Measurements from ENCODE around the gene PCED1B. TPM values are rescaled to one million over a fixed set of nuclear protein-coding genes. Genes with fewer than 3 reads are reported as not detected.

PCED1B gene
- total RNA-seq, 1 donor from 2014 or later = 3.1 TPM

DNA sequence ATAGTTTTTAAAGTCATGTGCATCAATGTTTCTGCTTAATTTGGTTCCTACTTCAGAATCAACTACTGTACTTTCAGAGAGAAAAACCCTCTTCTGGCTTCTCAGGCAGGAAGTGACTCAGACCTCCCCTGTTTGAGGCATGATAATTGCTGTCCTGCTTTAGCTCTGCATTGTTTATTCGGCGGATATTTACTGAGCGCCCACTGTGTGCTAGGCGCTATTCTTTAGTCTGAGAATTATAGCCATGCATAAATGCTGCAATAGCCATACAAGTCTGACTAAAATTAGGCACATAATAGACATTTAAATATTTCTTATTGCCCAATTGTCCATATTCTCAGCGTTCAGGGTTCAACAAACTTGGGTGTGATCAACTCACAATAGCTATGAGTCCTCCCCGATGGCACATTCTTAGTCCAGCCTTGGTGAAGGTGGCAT, 6.4 kb downstream of the PCED1B start:
- Histone ChIP-seq H3K27me3 (peaks cover 18% of the 10 kb centered on the region), H3K9me3 (ENCODE audit: low read depth) (no peaks in the 10 kb centered on the region), H3K4me3 (no peak overlapping the region), H3K4me2 (no peak overlapping the region), H4K20me1 (ENCODE audit: low read depth) (no peaks in the 10 kb centered on the region), H3K4me1 (peaks cover 22% of the 10 kb centered on the region), H3K36me3 (no peaks in the 10 kb centered on the region), H3F3A (ENCODE audit: low read depth) (peaks cover 24% of the 10 kb centered on the region), H3K79me2 (ENCODE audit: low read depth) (no peaks in the 10 kb centered on the region), H3K9ac (no peak overlapping the region), H3K27ac (no peak overlapping the region), H2AFZ (replicated peaks) (no peak overlapping the region)
- H3K27ac Mint-ChIP-seq = no peak overlapping the region
- DNase-seq (ENCODE audit: low spot score) = no peak
- no peaks in the 10 kb centered on the region for H3K27me3 Mint-ChIP-seq (ENCODE audit: insufficient read depth, low read depth)
- H3K4me1 Mint-ChIP-seq = peaks cover 25% of the 10 kb centered on the region
- no peaks in the 10 kb centered on the region for H3K36me3 Mint-ChIP-seq
- H3K4me3 Mint-ChIP-seq = no peak overlapping the region
- H3K9me3 Mint-ChIP-seq = no peaks in the 10 kb centered on the region
- TF ChIP-seq, protein P1, sequence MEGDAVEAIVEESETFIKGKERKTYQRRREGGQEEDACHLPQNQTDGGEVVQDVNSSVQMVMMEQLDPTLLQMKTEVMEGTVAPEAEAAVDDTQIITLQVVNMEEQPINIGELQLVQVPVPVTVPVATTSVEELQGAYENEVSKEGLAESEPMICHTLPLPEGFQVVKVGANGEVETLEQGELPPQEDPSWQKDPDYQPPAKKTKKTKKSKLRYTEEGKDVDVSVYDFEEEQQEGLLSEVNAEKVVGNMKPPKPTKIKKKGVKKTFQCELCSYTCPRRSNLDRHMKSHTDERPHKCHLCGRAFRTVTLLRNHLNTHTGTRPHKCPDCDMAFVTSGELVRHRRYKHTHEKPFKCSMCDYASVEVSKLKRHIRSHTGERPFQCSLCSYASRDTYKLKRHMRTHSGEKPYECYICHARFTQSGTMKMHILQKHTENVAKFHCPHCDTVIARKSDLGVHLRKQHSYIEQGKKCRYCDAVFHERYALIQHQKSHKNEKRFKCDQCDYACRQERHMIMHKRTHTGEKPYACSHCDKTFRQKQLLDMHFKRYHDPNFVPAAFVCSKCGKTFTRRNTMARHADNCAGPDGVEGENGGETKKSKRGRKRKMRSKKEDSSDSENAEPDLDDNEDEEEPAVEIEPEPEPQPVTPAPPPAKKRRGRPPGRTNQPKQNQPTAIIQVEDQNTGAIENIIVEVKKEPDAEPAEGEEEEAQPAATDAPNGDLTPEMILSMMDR (IDR thresholded peaks at IDR 0.05) = no peak
- TF ChIP-seq EZH2phosphoT487 (IDR thresholded peaks at IDR 0.05) = no peak
- no peak for TF ChIP-seq EZH2 (IDR thresholded peaks at IDR 0.05)

DNA sequence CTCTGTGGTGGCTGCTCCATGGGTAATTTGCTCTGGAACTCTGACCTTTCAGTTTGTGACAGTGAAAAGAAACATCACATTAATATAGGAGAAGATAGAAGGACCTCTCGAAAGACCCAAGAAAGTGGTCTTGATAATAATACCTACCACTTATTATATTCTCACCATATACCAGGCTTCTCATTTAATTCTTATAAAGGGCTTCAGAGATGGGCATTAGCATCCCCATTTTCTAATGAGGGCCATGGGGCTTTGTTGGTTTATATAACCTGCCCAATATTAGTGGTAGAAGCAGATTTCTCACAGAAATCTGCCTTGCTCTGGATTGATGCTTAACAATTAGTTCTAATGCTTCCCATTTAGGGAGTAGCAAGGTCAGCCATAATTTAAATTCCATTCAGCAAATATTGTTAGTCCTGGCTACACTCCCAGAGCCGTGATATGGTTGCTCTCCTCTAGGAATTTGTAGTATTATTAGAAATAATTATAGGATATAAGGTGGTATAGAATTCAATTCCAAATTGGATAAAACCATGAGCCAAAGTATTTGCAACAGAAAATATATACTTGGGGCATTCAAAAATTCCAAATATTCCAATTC, 7.8 kb downstream of the PCED1B start:
- DNase-seq (ENCODE audit: low spot score) = no peak
- Histone ChIP-seq H3K27me3 (peaks cover 4% of the 10 kb centered on the region), H3K4me2 (no peak overlapping the region), H2AFZ (replicated peaks) (no peak overlapping the region), H3K36me3 (no peaks in the 10 kb centered on the region), H3K4me3 (no peak overlapping the region), H4K20me1 (ENCODE audit: low read depth) (no peaks in the 10 kb centered on the region), H3F3A (ENCODE audit: low read depth) (peaks cover 10% of the 10 kb centered on the region), H3K79me2 (ENCODE audit: low read depth) (no peaks in the 10 kb centered on the region), H3K9ac (no peak overlapping the region), H3K4me1 (peaks cover 22% of the 10 kb centered on the region), H3K27ac (no peak overlapping the region), H3K9me3 (ENCODE audit: low read depth) (no peaks in the 10 kb centered on the region)
- H3K4me3 Mint-ChIP-seq = no peak overlapping the region
- H3K27ac Mint-ChIP-seq = no peak overlapping the region
- TF ChIP-seq EZH2 (IDR thresholded peaks at IDR 0.05) (no peak), EZH2phosphoT487 (IDR thresholded peaks at IDR 0.05) (no peak)
- TF ChIP-seq, protein P1 (IDR thresholded peaks at IDR 0.05) = no peak
- no peaks in the 10 kb centered on the region for H3K9me3 Mint-ChIP-seq
- peaks cover 20% of the 10 kb centered on the region for H3K4me1 Mint-ChIP-seq
- no peaks in the 10 kb centered on the region for H3K36me3 Mint-ChIP-seq
- no peaks in the 10 kb centered on the region for H3K27me3 Mint-ChIP-seq (ENCODE audit: insufficient read depth, low read depth)

DNA sequence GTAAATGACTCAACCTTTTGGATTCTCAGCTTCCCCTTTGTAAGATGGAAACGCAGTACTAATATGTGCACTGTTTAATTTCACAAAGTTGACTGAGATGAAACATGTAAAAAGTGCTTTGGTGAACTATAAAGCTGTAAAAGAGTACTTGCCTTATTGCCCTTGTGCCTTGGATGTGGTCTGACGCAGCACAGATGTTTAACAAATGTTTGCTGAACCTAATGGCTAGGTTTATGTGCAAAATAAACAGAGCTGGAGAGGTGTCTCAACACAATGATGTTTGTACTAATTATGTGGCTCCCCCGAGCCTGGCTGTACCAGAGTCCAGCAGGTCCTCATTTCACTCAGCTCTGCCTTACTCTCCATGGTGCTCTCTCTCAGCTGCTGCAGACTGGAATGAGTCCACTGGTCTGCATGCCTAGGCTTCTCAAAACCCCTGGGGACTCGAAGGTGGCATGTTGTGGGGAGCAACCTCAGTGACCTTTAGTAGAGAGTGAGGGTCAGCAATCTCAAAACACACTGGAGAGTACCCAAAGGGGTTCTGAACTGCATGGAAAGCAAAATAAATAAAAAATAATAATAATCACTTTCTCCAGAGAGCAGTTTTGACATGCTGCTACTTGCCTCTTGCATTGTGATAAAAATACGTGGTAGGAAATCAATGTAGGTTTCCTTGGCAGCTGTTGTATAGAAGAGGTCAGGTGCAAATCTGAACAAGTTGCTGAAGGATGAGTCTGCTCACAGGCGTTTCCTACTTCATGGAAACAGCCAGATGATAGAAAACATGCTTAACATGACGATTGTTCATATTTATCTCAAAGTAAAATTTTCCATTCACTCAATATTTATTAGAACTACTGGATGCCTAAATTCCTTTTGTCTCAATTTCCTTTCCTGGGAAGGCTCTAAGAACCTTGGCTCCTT, 8.9 kb downstream of the PCED1B start:
- no peaks in the 10 kb centered on the region for H3K9me3 ChIP-seq (ENCODE audit: low read depth)
- no peak overlapping the region for H3K9ac ChIP-seq
- no peaks in the 10 kb centered on the region for H3K27me3 Mint-ChIP-seq (ENCODE audit: insufficient read depth, low read depth)
- no peak overlapping the region for H3K4me3 Mint-ChIP-seq
- H3F3A ChIP-seq (ENCODE audit: low read depth) = peaks cover 10% of the 10 kb centered on the region
- H4K20me1 ChIP-seq (ENCODE audit: low read depth) = no peaks in the 10 kb centered on the region
- TF ChIP-seq, protein P1 (IDR thresholded peaks at IDR 0.05) = no peak
- no peak for TF ChIP-seq EZH2 (IDR thresholded peaks at IDR 0.05)
- no peak for TF ChIP-seq EZH2phosphoT487 (IDR thresholded peaks at IDR 0.05)
- no peak overlapping the region for H2AFZ ChIP-seq (replicated peaks)
- no peaks in the 10 kb centered on the region for H3K9me3 Mint-ChIP-seq
- DNase-seq (ENCODE audit: low spot score) = no peak
- no peak overlapping the region for H3K4me3 ChIP-seq
- peaks cover 20% of the 10 kb centered on the region for H3K4me1 ChIP-seq
- H3K4me1 Mint-ChIP-seq = peaks cover 13% of the 10 kb centered on the region
- no peak overlapping the region for H3K27ac Mint-ChIP-seq
- no peaks in the 10 kb centered on the region for H3K27me3 ChIP-seq
- no peak overlapping the region for H3K4me2 ChIP-seq
- no peaks in the 10 kb centered on the region for H3K36me3 ChIP-seq
- no peaks in the 10 kb centered on the region for H3K79me2 ChIP-seq (ENCODE audit: low read depth)
- no peaks in the 10 kb centered on the region for H3K36me3 Mint-ChIP-seq
- H3K27ac ChIP-seq = no peak overlapping the region

All from neural progenitor cell (in vitro differentiated cells).